H9 (cell line): ENCODE measurements around the gene IFNAR2. TPM values are rescaled to one million over a fixed set of nuclear protein-coding genes. Genes with fewer than 3 reads are reported as not detected.

ENCODE experiments used
- DNase-seq: peaks from one replicate; pipeline ENCODE4 v3.0.0-alpha.2; 2017
- H2AFZ ChIP-seq: one replicate; pipeline ENCODE4 v1.6.1; 2013; ENCODE audit warnings: mild to moderate bottlenecking, low read length, control low read depth, moderate library complexity
- H2AK5ac ChIP-seq: 2 replicates; pipeline ENCODE4 v1.6.1; 2013; ENCODE audit warnings: low read length, control low read depth, mixed read lengths; ENCODE audit not compliant: insufficient read length
- H2BK120ac ChIP-seq: one replicate; pipeline ENCODE4 v1.6.1; 2013; ENCODE audit warnings: low read depth, mild to moderate bottlenecking, low read length, control low read depth, inconsistent platforms; ENCODE audit not compliant: poor library complexity, severe bottlenecking
- H2BK12ac ChIP-seq: 2 replicates; pipeline ENCODE4 v1.6.1; 2013; ENCODE audit warnings: low read length, control low read depth, mixed read lengths, low read depth; ENCODE audit not compliant: insufficient read length
- H2BK15ac ChIP-seq: 2 replicates; pipeline ENCODE4 v1.6.1; 2013; ENCODE audit warnings: low read depth, low read length, control low read depth
- H2BK20ac ChIP-seq: one replicate; pipeline ENCODE4 v1.6.1; 2013; ENCODE audit warnings: low read depth, mild to moderate bottlenecking, low read length, control low read depth, inconsistent platforms; ENCODE audit not compliant: poor library complexity, severe bottlenecking
- H2BK5ac ChIP-seq: 2 replicates; pipeline ENCODE4 v1.6.1; 2013; ENCODE audit warnings: low read length, control low read depth, mixed read lengths; ENCODE audit not compliant: insufficient read length
- H3K14ac ChIP-seq: 2 replicates; pipeline ENCODE4 v1.6.1; 2013; ENCODE audit warnings: low read length, control low read depth; ENCODE audit not compliant: insufficient read depth
- H3K18ac ChIP-seq: 2 replicates; pipeline ENCODE4 v1.6.1; 2013; ENCODE audit warnings: low read depth, mild to moderate bottlenecking, mixed read lengths, low read length, control low read depth; ENCODE audit not compliant: insufficient read length
- H3K23ac ChIP-seq: 2 replicates; pipeline ENCODE4 v1.6.1; 2013; ENCODE audit warnings: low read length, control low read depth, mixed read lengths, low read depth; ENCODE audit not compliant: insufficient read length
- H3K23me2 ChIP-seq: 2 replicates; pipeline ENCODE4 v1.6.1; 2013; ENCODE audit warnings: low read depth, mild to moderate bottlenecking, mixed read lengths, low read length, control low read depth; ENCODE audit not compliant: insufficient read length, poor library complexity, severe bottlenecking
- H3K27ac ChIP-seq: 2 replicates; pipeline ENCODE4 v1.5.1; 2013; ENCODE audit warnings: low read length, control low read depth, mixed read lengths, low read depth; ENCODE audit not compliant: insufficient read length
- H3K27me3 ChIP-seq: 2 replicates; pipeline ENCODE4 v1.6.1; 2013; ENCODE audit warnings: low read length, control low read depth, inconsistent platforms; ENCODE audit not compliant: insufficient read depth
- H3K4ac ChIP-seq: 2 replicates; pipeline ENCODE4 v1.6.1; 2013; ENCODE audit warnings: low read depth, mild to moderate bottlenecking, control low read depth, inconsistent platforms, low read length, moderate library complexity
- H3K4me1 ChIP-seq: 2 replicates; pipeline ENCODE4 v1.6.1; 2013; ENCODE audit warnings: low read length, control low read depth, inconsistent platforms; ENCODE audit not compliant: insufficient read depth
- H3K4me2 ChIP-seq: 2 replicates; pipeline ENCODE4 v1.6.1; 2013; ENCODE audit warnings: low read length, control low read depth, mixed read lengths; ENCODE audit not compliant: insufficient read length, insufficient read depth
- H3K56ac ChIP-seq: 2 replicates; pipeline ENCODE4 v1.6.1; 2013; ENCODE audit warnings: low read depth, mild to moderate bottlenecking, mixed read lengths, low read length, control low read depth; ENCODE audit not compliant: insufficient read length
- H3K79me1 ChIP-seq: 2 replicates; pipeline ENCODE4 v1.6.1; 2013; ENCODE audit warnings: low read depth, mild to moderate bottlenecking, moderate library complexity, low read length, control low read depth, inconsistent platforms; ENCODE audit not compliant: insufficient read depth, poor library complexity, severe bottlenecking
- H3K79me2 ChIP-seq: 2 replicates; pipeline ENCODE4 v1.6.1; 2013; ENCODE audit warnings: low read length, control low read depth, inconsistent platforms; ENCODE audit not compliant: insufficient read depth
- H3K9ac ChIP-seq: 2 replicates; pipeline ENCODE4 v1.6.1; 2013; ENCODE audit warnings: low read length, control low read depth, mixed read lengths; ENCODE audit not compliant: insufficient read length; ENCODE audit errors: extremely low read depth
- H3K9me3 ChIP-seq: one replicate; pipeline ENCODE4 v1.6.1; 2013; ENCODE audit warnings: low read depth, low read length, inconsistent platforms; ENCODE audit not compliant: control insufficient read depth
- H3T11ph ChIP-seq: one replicate; pipeline ENCODE4 v1.6.1; 2013; ENCODE audit warnings: mild to moderate bottlenecking, low read length, control low read depth, inconsistent platforms
- H4K20me1 ChIP-seq: one replicate; pipeline ENCODE4 v1.6.1; 2013; ENCODE audit not compliant: control insufficient read depth, insufficient read length, insufficient read depth
- H4K5ac ChIP-seq: 2 replicates; pipeline ENCODE4 v1.6.1; 2013; ENCODE audit warnings: low read depth, mild to moderate bottlenecking, mixed read lengths, low read length, control low read depth; ENCODE audit not compliant: insufficient read length
- H4K8ac ChIP-seq: replicated peaks from 2 replicates; pipeline ENCODE4 v1.6.1; 2013; ENCODE audit warnings: low read length, control low read depth, mixed read lengths, low read depth; ENCODE audit not compliant: insufficient read length
- H4K91ac ChIP-seq: 2 replicates; pipeline ENCODE4 v1.6.1; 2013; ENCODE audit warnings: low read depth, mild to moderate bottlenecking, moderate library complexity, mixed read lengths, low read length, control low read depth; ENCODE audit not compliant: insufficient read length
- H3K27ac Mint-ChIP-seq, 3 experiments: 2 replicates in 2 of 3; 3 replicates in 1 of 3; pipeline ENCODE4 v1.8.0; 2020 to 2021; ENCODE audit warnings: mixed read lengths in 3 of 3, mild to moderate bottlenecking in 1 of 3, moderate library complexity in 1 of 3
- H3K27me3 Mint-ChIP-seq: 2 replicates; pipeline ENCODE4 v1.8.0; 2021; ENCODE audit warnings: low read depth, mild to moderate bottlenecking, moderate library complexity, mixed read lengths
- H3K36me3 Mint-ChIP-seq, 3 experiments: 2 replicates in 2 of 3; 3 replicates in 1 of 3; pipeline ENCODE4 v1.8.0; 2020 to 2021; ENCODE audit warnings: low read depth in 3 of 3, mixed read lengths in 3 of 3; ENCODE audit not compliant: insufficient read depth in 1 of 3
- H3K4me1 Mint-ChIP-seq, 2 experiments: 2 replicates each; pipeline ENCODE4 v1.8.0; 2020; ENCODE audit warnings: mixed read lengths in 2 of 2
- H3K4me3 Mint-ChIP-seq, 2 experiments: 2 replicates in 1 of 2; 3 replicates in 1 of 2; pipeline ENCODE4 v1.8.0; 2020 to 2021; ENCODE audit warnings: mild to moderate bottlenecking in 2 of 2, mixed read lengths in 2 of 2, moderate library complexity in 1 of 2
- H3K9me3 Mint-ChIP-seq, 2 experiments: 2 replicates in 1 of 2; 3 replicates in 1 of 2; pipeline ENCODE4 v1.8.0; 2020; ENCODE audit warnings: mild to moderate bottlenecking in 2 of 2, mixed read lengths in 2 of 2, moderate library complexity in 1 of 2
- CTCF ChIP-seq: fragments of 200-600 bp; sonication (generic); conservative IDR thresholded peaks from 3 replicates; pipeline ENCODE4 v1.8.0; 2021; ENCODE audit warnings: antibody characterized with exemption, mild to moderate bottlenecking
- WGBS: extraction: QIAGEN DNeasy Blood & Tissue Kit; methylation state at CpG from one replicate; pipeline ENCODE4 v1.1.7; 2013; ENCODE audit warnings: missing lambda C conversion rate, low lambda C conversion rate, mixed read lengths; ENCODE audit not compliant: insufficient read length; ENCODE audit errors: extremely low coverage; 5-methylcytosine and 5-hydroxymethylcytosine counted together
- total RNA-seq: library from RNA; stranded (reverse); gene quantifications from 2 replicates; pipeline ENCODE4 v1.2.1, GENCODE V29; 2021

Gene IFNAR2
- total RNA-seq, 1 experiment from 2014 or later, result 14.4 TPM

GRCh38 chr21:33229099-33229783, 497 bp upstream of the IFNAR2 start:
- Histone ChIP-seq H3K27ac (no peak overlapping the region), H4K91ac (no peak overlapping the region), H2BK20ac (no peak overlapping the region), H3T11ph (no peak overlapping the region), H3K56ac (no peak overlapping the region), H4K8ac (no peak overlapping the region), H3K79me2 (no peaks in the 10 kb centered on the region), H2BK5ac (no peak overlapping the region), H3K18ac (no peak overlapping the region), H2AFZ (peak overlapping the region; percentile 87), H3K27me3 (no peaks in the 10 kb centered on the region), H3K4me1 (no peaks in the 10 kb centered on the region), H3K4ac (no peak overlapping the region), H3K14ac (no peak overlapping the region), H3K9me3 (no peaks in the 10 kb centered on the region), H4K5ac (no peak overlapping the region), H2BK15ac (no peak overlapping the region), H3K9ac (no peak overlapping the region), H2BK120ac (no peak overlapping the region), H3K79me1 (no peaks in the 10 kb centered on the region), H2BK12ac (no peak overlapping the region), H4K20me1 (no peaks in the 10 kb centered on the region), H2AK5ac (no peak overlapping the region), H3K23ac (no peak overlapping the region), H3K23me2 (peaks cover 13% of the 10 kb centered on the region), H3K4me2 (peak overlapping the region; percentile 83)
- Mint-ChIP-seq H3K27ac (no peak overlapping the region), H3K4me1 (peaks cover 17 to 21% of the 10 kb centered on the region in 2 experiments), H3K4me3 (peak overlapping the region; percentile 78 to 89), H3K27me3 (peaks cover 18% of the 10 kb centered on the region), H3K36me3 (peaks cover 0 to 24% (median 8%) of the 10 kb centered on the region in 3 experiments; a peak in 5 of 7 replicates), H3K9me3 (no peaks in the 10 kb centered on the region)
- WGBS, result no CpG with 5 or more reads among the region's 18 CpGs
- no peak for TF ChIP-seq CTCF
- no peak for DNase-seq
